ENCODE results near the gene GGT7.
"Not testable (repeated sequence)": the region's sequence is repeated elsewhere in the genome, so short reads cannot be mapped to it uniquely, and the experiment has no call there.

The GGT7 gene

DNA sequence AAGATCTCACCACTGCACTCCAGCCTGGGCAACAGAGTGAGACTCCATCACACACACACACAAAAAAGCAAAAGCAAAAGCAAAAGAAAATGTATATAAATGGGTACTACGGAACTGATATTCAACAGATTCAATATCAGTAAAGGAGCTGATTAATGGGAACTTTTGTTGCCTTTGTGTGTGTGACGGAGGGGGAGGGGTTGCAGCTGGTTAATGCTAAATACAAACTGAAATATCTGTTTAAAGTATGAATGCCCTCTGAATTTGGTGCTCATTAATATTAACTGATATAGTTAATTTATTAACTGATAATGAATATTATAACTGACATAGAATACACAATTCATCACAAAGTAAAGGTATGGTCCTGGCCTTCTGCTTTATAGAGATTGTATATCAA is 55.6 kb downstream of the GGT7 start:
- H3K4me3 ChIP-seq (ENCODE audit: low read depth, low read length) = no peak overlapping the region
- TF ChIP-seq, protein P1, sequence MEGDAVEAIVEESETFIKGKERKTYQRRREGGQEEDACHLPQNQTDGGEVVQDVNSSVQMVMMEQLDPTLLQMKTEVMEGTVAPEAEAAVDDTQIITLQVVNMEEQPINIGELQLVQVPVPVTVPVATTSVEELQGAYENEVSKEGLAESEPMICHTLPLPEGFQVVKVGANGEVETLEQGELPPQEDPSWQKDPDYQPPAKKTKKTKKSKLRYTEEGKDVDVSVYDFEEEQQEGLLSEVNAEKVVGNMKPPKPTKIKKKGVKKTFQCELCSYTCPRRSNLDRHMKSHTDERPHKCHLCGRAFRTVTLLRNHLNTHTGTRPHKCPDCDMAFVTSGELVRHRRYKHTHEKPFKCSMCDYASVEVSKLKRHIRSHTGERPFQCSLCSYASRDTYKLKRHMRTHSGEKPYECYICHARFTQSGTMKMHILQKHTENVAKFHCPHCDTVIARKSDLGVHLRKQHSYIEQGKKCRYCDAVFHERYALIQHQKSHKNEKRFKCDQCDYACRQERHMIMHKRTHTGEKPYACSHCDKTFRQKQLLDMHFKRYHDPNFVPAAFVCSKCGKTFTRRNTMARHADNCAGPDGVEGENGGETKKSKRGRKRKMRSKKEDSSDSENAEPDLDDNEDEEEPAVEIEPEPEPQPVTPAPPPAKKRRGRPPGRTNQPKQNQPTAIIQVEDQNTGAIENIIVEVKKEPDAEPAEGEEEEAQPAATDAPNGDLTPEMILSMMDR (IDR thresholded peaks at IDR 0.05; ENCODE audit: control insufficient read depth, extremely low read depth, insufficient read depth) = no peak

DNA sequence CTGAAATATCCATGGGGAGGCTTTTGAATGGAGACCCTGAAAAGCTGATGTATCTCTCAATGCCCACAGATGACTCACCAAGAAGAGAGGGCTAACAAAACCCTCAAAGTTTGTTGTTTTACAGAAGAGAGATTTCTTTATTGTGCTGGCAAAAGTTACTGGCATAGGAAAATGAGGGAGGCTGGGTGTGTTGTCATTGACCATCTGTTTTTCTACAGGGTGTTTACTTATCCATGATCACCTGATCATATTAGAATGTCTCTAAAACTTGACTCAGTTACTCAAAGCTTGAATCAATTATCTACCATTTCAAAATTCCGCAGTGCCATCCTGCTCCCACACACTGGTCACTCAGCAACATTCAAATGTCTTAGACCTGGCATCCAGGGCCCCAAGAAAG is 57.0 kb downstream of the GGT7 start:
- no peak for DNase-seq (ENCODE audit: low read depth)
- no peak overlapping the region for H3K4me3 ChIP-seq (ENCODE audit: low read depth, low read length)
- TF ChIP-seq, protein P1 (IDR thresholded peaks at IDR 0.05; ENCODE audit: control insufficient read depth, extremely low read depth, insufficient read depth) = no peak

More for the DNA sequence above, 55.6 kb downstream of the GGT7 start:
- no peak for DNase-seq (ENCODE audit: low read depth)

DNA sequence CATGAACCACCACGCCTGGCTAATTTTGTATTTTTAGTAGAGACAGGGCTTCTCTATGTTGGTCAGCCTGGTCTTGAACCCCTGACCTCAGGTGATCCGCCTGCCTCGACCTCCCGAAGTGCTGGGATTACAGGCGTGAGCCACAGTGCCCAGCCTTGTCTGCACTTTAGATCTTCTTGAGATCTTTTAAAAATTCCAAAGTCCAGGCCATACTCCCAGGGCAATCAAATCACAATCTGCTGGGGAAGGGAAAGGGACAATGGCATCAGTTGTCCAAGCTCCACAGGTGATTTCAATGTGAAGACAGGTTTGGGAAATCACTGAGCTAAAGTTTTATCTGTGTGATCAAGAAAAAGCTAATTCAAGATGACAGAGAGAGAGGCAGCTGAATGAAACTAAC is 64.1 kb downstream of the GGT7 start:
- no peak for DNase-seq (ENCODE audit: low read depth)
- no peak overlapping the region for H3K4me3 ChIP-seq (ENCODE audit: low read depth, low read length)
- TF ChIP-seq, protein P1 (IDR thresholded peaks at IDR 0.05; ENCODE audit: control insufficient read depth, extremely low read depth, insufficient read depth) = no peak

DNA sequence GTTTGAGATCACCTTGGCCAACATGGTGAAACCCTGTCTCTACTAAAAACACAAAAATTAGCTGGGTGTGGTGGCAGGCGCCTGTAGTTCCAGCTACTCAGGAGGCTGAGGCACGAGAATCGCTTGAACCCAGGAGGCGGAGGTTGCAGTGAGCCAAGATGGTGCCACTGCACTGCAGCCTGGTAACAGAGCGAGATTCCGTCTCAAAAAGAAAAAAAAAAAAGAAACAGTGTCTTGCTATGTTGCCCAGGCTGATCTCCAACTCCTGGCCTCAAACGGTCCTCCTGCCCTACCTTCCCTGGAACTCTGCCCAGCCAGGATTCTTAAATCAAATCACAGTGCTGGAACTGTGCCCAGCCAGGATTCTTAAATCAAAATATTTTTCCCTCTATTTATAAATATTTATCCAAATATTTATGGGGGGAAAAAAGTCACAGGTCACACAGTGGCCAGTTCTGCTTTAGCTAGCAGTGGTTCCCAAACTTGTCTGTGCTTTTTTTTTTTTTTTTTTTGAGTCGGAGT is 64.7 kb downstream of the GGT7 start:
- H3K4me3 ChIP-seq (ENCODE audit: low read depth, low read length); DNase-seq (ENCODE audit: low read depth): not testable (repeated sequence)

DNA sequence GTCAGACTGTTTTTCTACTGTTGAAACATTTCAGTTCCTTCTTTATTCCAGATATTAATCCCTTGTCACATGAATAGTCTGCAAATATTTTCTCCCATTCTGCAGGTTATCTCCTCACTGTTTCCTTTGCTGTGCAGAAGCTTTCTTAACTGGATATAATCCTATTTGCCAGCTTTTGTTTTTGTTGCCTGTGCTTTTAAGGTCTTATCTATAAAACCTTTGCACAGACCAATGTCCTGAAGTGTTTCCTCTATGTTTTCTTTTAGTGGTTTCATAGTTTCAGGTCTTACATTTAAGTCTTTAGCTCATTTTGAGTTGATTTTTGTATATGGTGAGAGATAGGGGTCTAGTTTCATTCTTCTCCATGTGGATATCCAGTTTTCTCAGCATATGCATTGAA is 66.4 kb downstream of the GGT7 start:
- TF ChIP-seq, protein P1 (IDR thresholded peaks at IDR 0.05; ENCODE audit: control insufficient read depth, extremely low read depth, insufficient read depth) = no peak
- no peak for DNase-seq (ENCODE audit: low read depth)
- no peak overlapping the region for H3K4me3 ChIP-seq (ENCODE audit: low read depth, low read length)

DNA sequence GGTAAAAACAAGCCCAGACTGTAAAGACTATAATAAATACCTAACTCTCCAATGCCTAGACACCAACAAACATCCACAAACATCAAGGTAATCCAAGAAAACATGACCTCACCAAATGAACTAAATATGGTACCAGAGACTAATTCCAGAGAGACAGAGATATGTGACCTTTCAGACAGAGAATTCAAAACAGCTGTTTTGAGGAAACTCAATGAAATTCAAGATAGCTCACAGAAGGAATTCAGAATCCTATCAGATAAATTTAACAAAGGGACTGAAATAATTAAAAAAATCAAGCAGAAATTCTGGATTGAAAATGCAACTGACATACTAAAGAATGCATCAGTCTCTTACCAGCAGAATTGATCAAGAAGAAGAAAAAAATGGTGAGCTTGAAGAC is 73.8 kb downstream of the GGT7 start:
- no peak overlapping the region for H3K4me3 ChIP-seq (ENCODE audit: low read depth, low read length)
- no peak for DNase-seq (ENCODE audit: low read depth)
- TF ChIP-seq, protein P1 (IDR thresholded peaks at IDR 0.05; ENCODE audit: control insufficient read depth, extremely low read depth, insufficient read depth) = no peak

DNA sequence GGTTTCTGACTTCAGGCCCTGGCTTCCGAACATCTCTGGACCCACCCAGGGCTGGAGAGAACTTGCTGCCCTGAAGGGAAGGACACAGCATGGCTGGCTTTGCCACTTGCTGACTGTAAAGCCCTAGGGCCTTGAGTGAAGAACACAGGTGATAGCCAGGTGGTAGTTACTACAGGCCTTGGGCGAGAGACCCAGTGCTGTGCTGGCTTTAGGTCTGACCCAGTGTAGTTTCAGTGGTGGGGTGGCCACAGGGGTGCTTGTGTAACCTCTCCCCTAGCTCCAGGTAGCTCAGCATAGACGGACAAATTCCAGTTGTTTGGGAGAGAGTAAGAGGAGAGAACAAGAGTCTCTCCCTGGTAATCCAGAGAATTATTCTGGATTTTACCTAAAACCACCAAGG is 74.3 kb downstream of the GGT7 start:
- TF ChIP-seq, protein P1 (IDR thresholded peaks at IDR 0.05; ENCODE audit: control insufficient read depth, extremely low read depth, insufficient read depth) = no peak
- DNase-seq (ENCODE audit: low read depth) = no peak

More for the DNA sequence above, 74.3 kb downstream of the GGT7 start:
- no peak overlapping the region for H3K4me3 ChIP-seq (ENCODE audit: low read depth, low read length)
